Tibial nerve (tissue), 4 donors: ENCODE data around the gene PTPMT1. TPM values are rescaled to one million over a fixed set of nuclear protein-coding genes. Genes with fewer than 3 reads are reported as not detected.
A peak's percentile ranks its signal among the peaks of the same experiment; 100 is the strongest.

Experiments used
- DNase-seq, 2 donors: peaks; one replicate each; pipeline ENCODE4 v3.0.0-alpha.2; 2019; ENCODE audit warnings: low spot score in 2 of 2
- H3K27ac ChIP-seq, 4 donors: fragments of 200-600 bp; sonication (generic) in 3 of 4; one replicate each; pipeline ENCODE4 v1.5.1; 2017 to 2019; ENCODE audit warnings: mild to moderate bottlenecking in 1 of 4
- H3K27me3 ChIP-seq, 2 donors: fragments of 200-600 bp; sonication (generic) in 1 of 2; one replicate each; pipeline versions ENCODE4 v1.5.1 to v1.6.0; 2017 to 2019
- H3K36me3 ChIP-seq, 3 donors: fragments of 200-600 bp; sonication (generic); one replicate each; pipeline ENCODE4 v1.5.1; 2018 to 2019
- H3K4me1 ChIP-seq, 4 donors: fragments of 200-600 bp; sonication (generic) in 3 of 4; one replicate each; pipeline ENCODE4 v1.5.1; 2017 to 2019
- H3K4me3 ChIP-seq, 4 donors: fragments of 200-600 bp; sonication (generic) in 3 of 4; one replicate each; pipeline ENCODE4 v1.5.1; 2017 to 2019; ENCODE audit warnings: mild to moderate bottlenecking in 1 of 4, moderate library complexity in 1 of 4
- H3K9me3 ChIP-seq, 4 donors: fragments of 200-600 bp; sonication (generic) in 3 of 4; one replicate each; pipeline ENCODE4 v1.5.1; 2017 to 2019
- CTCF ChIP-seq, 5 experiments: fragments of 200-600 bp in 3 of 5; fragments of 450-650 bp in 2 of 5; sonication (generic) in 3 of 5; IDR thresholded peaks; one replicate each; pipeline ENCODE4 v1.5.1; 2016 to 2019; ENCODE audit warnings: antibody characterized with exemption in 5 of 5, mild to moderate bottlenecking in 3 of 5, moderate library complexity in 2 of 5
- EP300 ChIP-seq, 2 donors: sonication (generic); formaldehyde crosslinking; IDR thresholded peaks; one replicate each; pipeline ENCODE4 v1.6.1; 2017; ENCODE audit warnings: antibody characterized with exemption in 2 of 2, mild to moderate bottlenecking in 1 of 2
- POLR2A ChIP-seq, 2 donors: fragments of 450-650 bp; IDR thresholded peaks; one replicate each; pipeline ENCODE4 v1.6.1; 2017; ENCODE audit warnings: antibody characterized with exemption in 2 of 2, mild to moderate bottlenecking in 2 of 2, moderate library complexity in 2 of 2
- WGBS, 2 donors: methylation state at CpG; one replicate each; pipeline ENCODE4 v1.1.5; 2018; 5-methylcytosine and 5-hydroxymethylcytosine counted together
- total RNA-seq, 4 donors: library from RNA; depleted of rRNA; stranded (reverse); fragments of >200 nt; gene quantifications; one replicate each; pipeline ENCODE4 v1.1.0, GENCODE V29; 2016

PTPMT1 gene, protein sequence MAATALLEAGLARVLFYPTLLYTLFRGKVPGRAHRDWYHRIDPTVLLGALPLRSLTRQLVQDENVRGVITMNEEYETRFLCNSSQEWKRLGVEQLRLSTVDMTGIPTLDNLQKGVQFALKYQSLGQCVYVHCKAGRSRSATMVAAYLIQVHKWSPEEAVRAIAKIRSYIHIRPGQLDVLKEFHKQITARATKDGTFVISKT
- 100 to 1,000 TPM in 3 of 4 donors, 10 to 100 TPM in 1; 97.3 to 158 (median 137) TPM for total RNA-seq

DNA sequence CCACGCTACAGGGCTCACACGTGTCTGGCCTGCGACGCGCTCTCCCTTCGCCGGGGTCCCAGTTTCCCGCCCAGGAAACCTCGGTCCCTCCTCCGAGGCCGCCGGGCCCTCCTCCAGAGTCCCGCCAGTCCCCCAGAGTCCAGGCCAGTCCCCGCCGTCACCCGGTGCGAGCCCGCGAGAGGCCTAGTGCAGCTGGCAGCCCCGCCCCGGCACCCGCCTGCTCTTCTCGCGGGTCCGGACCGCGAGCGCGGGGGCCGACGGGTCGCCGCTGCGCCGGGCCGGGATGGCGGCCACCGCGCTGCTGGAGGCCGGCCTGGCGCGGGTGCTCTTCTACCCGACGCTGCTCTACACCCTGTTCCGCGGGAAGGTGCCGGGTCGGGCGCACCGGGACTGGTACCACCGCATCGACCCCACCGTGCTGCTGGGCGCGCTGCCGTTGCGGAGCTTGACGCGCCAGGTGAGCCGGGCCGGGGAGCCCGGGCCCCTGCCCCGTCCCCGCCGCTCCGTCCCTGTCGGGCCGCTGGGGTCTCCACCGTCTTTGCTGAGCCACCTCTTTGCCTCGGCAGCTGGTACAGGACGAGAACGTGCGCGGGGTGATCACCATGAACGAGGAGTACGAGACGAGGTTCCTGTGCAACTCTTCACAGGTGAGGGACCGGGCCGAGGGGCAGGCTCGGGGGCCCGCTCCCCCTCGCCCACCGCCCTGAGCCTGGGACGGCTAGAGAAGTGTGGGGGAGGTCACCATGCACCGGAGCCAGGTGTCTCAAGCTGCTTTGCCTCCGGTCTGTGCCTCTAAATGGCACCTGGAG is at the start of gene PTPMT1:
Gene PTPMT1, plus strand, starts transcription at position 260 of the 809 bp plus-strand sequence. Its CDS starts 24 bp downstream, at position 284.
- peaks cover 0 to 22% (median 0%) of the 10 kb centered on the region in 3 donors for H3K36me3 ChIP-seq
- peak within 1 kb of the TSS; percentile 78 to 81 (median 80) for H3K4me3 ChIP-seq
- H3K27ac ChIP-seq: peak within 1 kb of the TSS; percentile 75 to 93 (median 88)
- no peaks in the 10 kb centered on the region for H3K27me3 ChIP-seq
- H3K4me1 ChIP-seq: peaks cover 0 to 21% (median 8%) of the 10 kb centered on the region in 4 donors
- TF ChIP-seq POLR2A (IDR thresholded peaks at IDR 0.05) (peak in 1 of 2 donors; percentile 45), CTCF (IDR thresholded peaks at IDR 0.05) (no peak)
- no peaks in the 10 kb centered on the region for H3K9me3 ChIP-seq
- 2 to 7% methylated on average over 12 to 32 of the region's 86 CpGs for WGBS, 2 donors
- DNase-seq: peak in 1 of 2 donors; percentile 31

GRCh38 chr11:47516155-47516554 is 49.2 kb upstream of the PTPMT1 start:
- no peaks in the 10 kb centered on the region for H3K36me3 ChIP-seq
- no peak for DNase-seq
- TF ChIP-seq EP300 (IDR thresholded peaks at IDR 0.05) (no peak), CTCF (IDR thresholded peaks at IDR 0.05) (no peak), POLR2A (IDR thresholded peaks at IDR 0.05) (no peak)
- H3K27ac ChIP-seq: peak overlapping the region in 1 of 4 donors; percentile 71
- no peak overlapping the region for H3K4me3 ChIP-seq
- H3K27me3 ChIP-seq: no peaks in the 10 kb centered on the region
- 60 to 68% methylated on average over 3 of the region's 3 CpGs for WGBS, 2 donors
- H3K9me3 ChIP-seq: no peaks in the 10 kb centered on the region
- peaks cover 3 to 94% (median 63%) of the 10 kb centered on the region in 4 donors for H3K4me1 ChIP-seq

DNA sequence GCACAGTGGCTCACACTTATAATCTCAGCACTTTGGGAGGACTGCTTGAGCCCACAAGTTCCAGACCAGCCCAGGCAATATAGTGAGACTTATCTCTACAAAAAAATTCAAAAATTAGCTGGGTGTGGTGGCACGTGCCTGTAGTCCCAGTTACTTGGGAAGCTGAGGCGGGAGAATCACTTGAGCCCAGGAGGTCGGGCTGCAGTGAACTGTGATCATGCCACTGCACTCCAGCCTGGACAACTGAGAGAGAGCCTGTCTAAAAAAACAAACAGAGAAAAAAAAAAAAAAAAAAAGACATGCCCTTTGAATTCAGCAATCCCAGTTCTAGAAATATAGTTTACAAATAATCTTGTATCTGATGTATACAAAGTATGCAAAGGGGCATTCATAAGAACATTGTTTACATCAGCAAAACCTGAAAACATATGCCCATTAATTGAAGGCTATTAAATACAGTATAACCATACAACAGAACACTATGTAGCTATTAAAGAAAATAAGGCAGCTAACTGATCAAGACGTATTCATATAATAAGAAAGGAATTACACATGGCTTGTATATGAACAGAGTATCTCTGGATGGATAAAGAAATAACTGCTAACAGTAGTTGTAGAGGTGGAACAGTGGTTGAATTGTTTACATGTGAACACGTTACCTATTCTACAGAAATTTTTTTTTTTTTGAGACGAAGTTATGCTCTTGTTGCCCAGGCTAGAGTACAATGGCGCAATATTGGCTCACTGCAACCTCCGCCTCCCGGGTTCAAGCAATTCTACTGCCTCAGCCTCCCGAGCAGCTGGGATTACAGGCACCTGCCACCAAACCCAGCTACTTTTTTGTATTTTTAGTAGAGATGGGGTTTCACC is 48.2 kb upstream of the PTPMT1 start:
- peak overlapping the region in 1 of 4 donors; percentile 3 for H3K27ac ChIP-seq
- DNase-seq: no peak
- no peak overlapping the region for H3K4me3 ChIP-seq
- peaks cover 3 to 95% (median 64%) of the 10 kb centered on the region in 4 donors for H3K4me1 ChIP-seq
- H3K36me3 ChIP-seq: no peaks in the 10 kb centered on the region
- H3K27me3 ChIP-seq: no peaks in the 10 kb centered on the region
- no peaks in the 10 kb centered on the region for H3K9me3 ChIP-seq
- TF ChIP-seq CTCF (IDR thresholded peaks at IDR 0.05): no peak
- TF ChIP-seq EP300 (IDR thresholded peaks at IDR 0.05): no peak
- no peak for TF ChIP-seq POLR2A (IDR thresholded peaks at IDR 0.05)
- WGBS, 2 donors: 73 to 75% methylated on average over 10 of the region's 10 CpGs

GRCh38 chr11:47518212-47518964 is 47.0 kb upstream of the PTPMT1 start:
- Histone ChIP-seq H3K4me1 (peaks cover 3 to 96% (median 70%) of the 10 kb centered on the region in 4 donors), H3K27ac (peak overlapping the region in 1 of 4 donors; percentile 40), H3K9me3 (no peaks in the 10 kb centered on the region), H3K36me3 (no peaks in the 10 kb centered on the region), H3K4me3 (no peak overlapping the region), H3K27me3 (no peaks in the 10 kb centered on the region)
- TF ChIP-seq CTCF (IDR thresholded peaks at IDR 0.05) (no peak), POLR2A (IDR thresholded peaks at IDR 0.05) (no peak), EP300 (IDR thresholded peaks at IDR 0.05) (no peak)
- no peak for DNase-seq
- 56 to 64% methylated on average over 3 of the region's 3 CpGs for WGBS, 2 donors
